AG20443 (cell line): ENCODE results near the gene OR2C3.
A peak's percentile ranks its signal among the peaks of the same experiment; 100 is the strongest.
"Not testable (repeated sequence)": the region's sequence is repeated elsewhere in the genome, so short reads cannot be mapped to it uniquely, and the experiment has no call there.

Experiments
- DNase-seq: peaks from one replicate; pipeline ENCODE4 v3.0.0; 2012; ENCODE audit warnings: low spot score, mixed read lengths

OR2C3 gene

DNA sequence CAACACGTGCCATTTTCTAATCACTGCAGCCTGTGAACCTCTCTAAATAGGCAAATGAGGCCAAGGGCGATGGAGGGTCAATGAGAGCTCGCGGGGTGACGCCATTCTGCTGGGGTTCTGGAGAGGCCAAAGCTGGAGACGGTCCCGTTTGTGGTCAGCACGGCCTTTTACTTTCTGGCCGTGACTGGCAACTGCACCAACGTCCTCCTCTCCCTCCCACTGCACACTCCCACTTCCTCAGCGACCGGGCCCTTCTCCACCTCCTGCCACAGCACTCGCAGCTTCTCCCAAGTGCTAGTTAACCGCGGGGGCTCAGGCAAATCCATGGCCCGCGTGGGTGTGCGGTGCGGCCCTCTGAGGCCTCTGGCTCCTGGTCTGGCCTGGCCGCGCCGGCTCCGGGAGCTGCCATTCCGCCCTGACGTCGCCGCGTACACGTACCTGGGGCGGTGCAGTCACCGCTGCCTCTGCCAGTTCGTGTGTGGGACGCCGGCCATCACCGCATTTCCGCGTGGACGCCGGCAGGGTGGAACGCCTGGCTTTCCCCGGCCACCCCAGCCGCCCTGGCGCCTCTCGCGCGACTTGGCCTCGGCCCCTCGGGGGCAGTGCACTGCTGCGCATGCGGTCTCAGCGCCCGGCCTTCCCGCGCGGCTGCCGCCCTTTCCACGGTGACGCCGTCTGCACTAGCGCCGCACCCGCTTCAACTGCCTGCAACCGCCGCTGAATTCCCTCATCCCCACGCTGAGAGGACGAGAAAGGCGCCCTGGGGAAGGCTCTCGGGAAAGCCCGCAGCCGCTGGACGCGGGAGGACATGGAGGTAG is 18.2 kb downstream of the OR2C3 start:
- DNase-seq = peak; percentile 41

DNA sequence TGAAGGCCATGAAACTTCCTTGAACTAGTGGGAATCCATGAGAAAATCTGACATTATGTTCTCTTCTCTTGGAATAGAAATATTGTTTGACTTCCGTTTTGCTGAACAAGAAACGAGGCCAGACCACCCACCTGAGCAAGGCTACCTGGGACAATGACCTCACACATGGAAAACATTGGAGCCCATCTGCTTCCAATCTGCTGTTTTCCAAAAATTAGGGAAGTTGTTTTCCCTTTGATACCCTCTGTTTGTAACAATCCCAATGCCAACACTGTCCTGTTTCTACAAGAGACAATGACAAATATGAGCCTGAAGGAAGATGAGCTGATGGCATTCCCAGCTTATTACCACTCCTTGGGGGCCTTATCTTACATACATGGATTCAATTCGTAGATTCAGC is 29.4 kb downstream of the OR2C3 start:
- DNase-seq = no peak

DNA sequence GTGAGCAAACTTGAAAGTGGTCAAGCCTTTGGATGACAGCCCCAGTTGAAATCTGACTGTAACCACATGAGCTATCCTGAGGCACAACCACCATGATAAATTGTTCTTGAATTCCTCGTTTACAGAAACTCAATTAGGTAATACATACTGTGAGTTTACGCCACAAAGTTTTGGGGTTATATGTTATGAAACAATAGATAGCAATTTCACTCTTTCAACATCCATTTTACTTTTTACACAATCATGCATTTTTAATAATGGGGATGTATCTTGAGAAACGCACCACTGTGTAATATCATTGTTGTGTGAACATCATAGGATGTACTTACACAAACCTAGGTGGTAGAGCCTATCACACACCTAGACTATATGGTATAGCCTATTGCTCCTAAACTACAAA is 35.4 kb downstream of the OR2C3 start:
- DNase-seq = no peak

DNA sequence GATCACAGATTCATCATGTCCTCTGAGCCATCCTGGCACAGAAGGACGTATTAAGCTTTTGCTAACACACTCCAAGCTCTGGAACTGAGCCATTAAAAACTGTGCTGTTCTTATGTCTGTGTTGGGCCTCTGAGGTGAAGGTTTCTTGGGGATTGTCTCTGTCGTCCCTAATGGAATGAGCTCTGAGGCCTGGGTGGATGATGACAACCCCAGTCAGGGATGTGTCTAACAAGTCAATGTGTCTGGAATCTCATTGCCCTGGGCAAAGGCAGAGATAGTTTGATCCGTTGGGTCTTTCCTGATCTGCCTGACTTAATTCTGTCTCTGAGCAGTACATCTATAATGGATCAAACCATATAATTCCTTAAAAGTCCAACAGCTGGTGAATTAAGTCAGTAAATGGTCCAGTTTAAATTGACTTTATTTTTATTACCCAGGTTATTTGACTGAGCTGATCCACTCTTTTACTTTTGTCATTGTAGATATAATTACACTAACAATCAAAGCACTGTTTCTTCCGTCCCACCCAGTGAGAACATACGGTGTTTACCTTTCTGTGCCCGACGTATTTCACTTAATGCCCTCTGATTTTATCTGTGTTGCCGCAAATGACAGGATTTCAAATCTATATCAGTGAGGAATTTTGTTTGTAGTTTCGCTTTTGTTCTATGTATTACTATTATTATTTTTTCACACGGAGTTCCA is 39.5 kb downstream of the OR2C3 start:
- DNase-seq = no peak

DNA sequence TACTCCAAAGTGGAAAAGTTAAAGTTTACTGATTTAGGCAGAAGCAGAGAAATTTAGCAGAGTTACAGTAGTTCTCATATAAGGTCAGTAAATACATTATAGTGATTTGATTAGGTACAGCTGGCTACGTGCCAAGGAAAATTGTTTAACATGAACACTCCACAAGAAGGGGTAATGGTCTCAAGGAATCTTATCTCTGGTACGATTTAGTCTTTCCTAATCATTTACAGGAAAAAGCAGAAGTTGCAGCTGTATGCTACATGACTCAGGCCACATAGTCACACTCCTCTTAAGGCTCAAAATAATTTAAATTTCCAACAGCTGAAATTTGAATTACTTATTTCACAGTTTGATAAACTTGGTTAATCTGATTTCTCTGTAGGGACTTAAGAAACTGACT is 41.5 kb downstream of the OR2C3 start:
- no peak for DNase-seq

DNA sequence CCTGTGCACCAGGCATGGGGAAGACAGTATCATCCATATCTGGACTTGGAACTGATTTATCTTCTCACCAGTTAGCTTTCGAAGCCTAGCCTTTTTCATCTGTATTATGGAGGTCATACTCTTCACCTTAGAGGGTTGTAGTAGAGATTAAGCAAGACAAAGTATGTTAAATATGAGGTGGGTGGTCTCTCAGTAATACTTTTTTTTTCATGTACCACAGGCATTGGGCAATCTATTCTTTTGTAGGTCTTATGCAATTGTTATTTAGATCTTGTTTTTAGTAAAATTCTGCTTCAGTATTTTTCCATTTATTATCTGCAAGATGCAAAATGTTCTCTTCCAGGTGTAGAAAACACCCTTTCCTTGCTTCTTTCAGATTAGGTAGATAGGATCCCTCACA is 43.1 kb downstream of the OR2C3 start:
- DNase-seq = no peak

DNA sequence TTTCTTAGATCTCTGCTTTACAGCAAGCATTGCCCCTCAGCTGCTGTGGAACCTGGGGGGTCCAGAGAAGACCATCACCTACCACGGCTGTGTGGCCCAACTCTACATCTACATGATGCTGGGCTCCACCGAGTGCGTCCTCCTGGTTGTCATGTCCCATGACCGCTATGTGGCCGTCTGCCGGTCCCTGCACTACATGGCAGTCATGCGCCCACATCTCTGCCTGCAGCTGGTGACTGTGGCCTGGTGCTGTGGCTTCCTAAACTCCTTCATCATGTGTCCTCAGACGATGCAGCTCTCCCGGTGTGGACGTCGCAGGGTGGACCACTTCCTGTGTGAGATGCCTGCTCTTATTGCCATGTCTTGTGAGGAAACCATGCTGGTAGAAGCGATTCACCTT is 44.9 kb downstream of the OR2C3 start:
- no peak for DNase-seq

DNA sequence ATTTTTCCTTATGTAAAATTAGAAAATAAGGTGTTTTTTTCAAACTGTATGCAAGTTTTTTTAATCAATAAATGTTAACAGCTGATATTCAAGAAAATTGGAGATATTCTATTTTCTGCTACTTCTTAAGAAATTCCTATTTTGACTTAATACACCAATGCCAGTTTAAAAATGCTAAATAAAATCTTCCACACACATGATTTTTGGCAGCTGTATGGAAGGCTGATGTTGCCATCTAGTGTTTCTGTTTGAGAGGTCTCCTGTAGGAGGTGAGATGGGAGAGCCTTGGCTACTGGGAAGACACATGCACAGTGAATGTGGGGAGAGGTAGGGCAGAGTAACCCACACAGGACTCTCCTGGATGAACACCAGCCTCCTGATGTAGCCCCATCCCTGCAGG is 49.2 kb downstream of the OR2C3 start:
- DNase-seq = peak; percentile 52

DNA sequence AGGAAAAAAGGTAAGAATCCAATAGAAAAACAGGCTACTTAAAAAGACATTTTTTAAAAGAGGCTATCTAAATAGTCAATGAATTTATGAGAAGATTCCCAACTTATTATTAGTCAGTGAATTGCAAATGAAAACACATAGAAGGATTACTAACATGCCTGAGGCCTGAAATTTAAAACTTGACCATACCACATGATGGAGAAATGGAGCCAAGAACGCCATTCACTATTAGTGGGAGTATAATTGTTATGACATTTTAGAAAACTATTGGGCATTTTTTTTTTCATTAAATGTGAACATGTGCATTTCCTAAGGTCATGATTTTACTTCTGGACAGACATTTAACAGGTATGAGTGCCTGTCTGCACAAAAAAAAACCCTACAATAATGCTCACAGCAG is 53.5 kb downstream of the OR2C3 start:
- no peak for DNase-seq

DNA sequence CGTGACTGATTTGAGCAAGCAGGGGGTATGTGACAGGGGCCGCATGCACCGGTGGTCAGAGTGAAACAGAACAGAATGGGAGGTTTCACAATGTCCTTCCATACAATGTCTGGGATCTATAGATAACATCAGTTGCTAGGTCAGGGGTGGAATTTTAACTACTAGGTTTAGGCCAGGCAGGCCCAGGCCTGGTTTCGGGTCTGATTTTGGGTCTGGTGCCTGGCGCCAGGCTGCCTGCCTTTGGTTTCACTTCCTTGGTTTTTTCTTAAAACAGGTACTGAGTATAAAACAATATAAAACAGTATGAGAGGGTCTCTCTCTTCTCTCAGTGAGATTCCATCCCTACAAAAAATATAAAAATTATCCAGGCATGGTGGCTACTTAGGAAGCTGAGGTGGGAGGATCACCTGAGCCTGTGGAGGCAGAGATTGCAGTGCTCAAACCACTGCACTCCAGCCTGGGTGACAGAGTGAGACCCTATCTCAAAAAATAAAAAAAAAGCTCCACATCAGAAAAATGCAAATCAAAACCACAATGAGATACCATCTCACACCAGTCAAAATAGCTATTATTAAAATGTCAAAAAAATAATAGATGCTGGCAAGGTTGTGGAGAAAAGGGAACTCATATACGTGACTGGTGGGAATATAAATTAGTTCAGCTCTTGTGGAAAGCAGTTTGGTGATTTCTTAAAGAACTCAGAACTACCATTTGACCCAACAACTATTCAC is 59.7 kb downstream of the OR2C3 start:
- DNase-seq = not testable (repeated sequence)

DNA sequence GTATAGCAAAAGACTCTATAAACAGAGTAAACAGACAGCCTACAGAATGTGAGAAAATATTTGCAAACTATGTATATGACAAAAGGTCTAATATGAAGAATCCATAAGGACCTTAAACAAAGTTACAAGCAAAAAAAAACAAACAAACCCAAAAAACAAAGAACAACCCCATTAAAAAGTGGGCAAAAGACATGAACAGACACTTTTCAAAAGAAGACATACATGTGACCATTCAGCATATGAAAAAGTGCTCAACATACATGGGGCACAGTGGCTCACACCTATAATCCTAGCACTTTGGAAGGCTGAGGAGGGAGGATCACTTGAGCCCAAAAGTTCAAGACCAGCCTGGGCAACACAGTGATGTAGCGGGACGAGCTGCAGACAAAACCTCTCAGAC is 60.4 kb downstream of the OR2C3 start:
- no peak for DNase-seq
